Measurements from ENCODE around the gene PDZD4. TPM values are rescaled to one million over a fixed set of nuclear protein-coding genes. Genes with fewer than 3 reads are reported as not detected.

Gene PDZD4
- total RNA-seq, 1 experiment from 2014 or later, result 120 TPM

- TF ChIP-seq AR (CRISPR knock-in tag; IDR thresholded peaks at IDR 0.05), result no peak
- TF ChIP-seq ATF1 (CRISPR knock-in tag; IDR thresholded peaks at IDR 0.05), result no peak
- no peak for TF ChIP-seq TEAD1 (CRISPR knock-in tag; IDR thresholded peaks at IDR 0.05)
- TF ChIP-seq ZNF532 (CRISPR knock-in tag; IDR thresholded peaks at IDR 0.05; ENCODE audit: borderline replicate concordance), result no peak
- no peak for TF ChIP-seq MAX (CRISPR knock-in tag; IDR thresholded peaks at IDR 0.05)
- no peak for TF ChIP-seq E2F1 (CRISPR knock-in tag; IDR thresholded peaks at IDR 0.05)
- no peak for TF ChIP-seq CTCF (IDR thresholded peaks at IDR 0.05)
Measured at GRCh38 chrX:153830640-153831428, 490 bp upstream of the PDZD4 start (continued).

GRCh38 chrX:153829549-153829798 lies 870 bp downstream of the PDZD4 start:
- Mint-ChIP-seq H3K4me3 (peak overlapping the region; percentile 75), H3K27me3 (ENCODE audit: low read depth) (peaks cover 3% of the 10 kb centered on the region; the same call in 1 of the 2 replicates), H3K36me3 (peaks cover 7% of the 10 kb centered on the region; the same call in 1 of the 2 replicates), H3K9me3 (no peaks in the 10 kb centered on the region), H3K4me1 (peaks cover 45% of the 10 kb centered on the region), H3K27ac (no peak overlapping the region)
- DNase-seq (ENCODE audit: low spot score) (no peak), ATAC-seq (no peak)
- CTCF ChIA-PET, result interaction anchor here (0.9 to 1.8 kb wide), 2 partner anchors 11 to 118 kb away, joined by 4 to 5 read pairs; no protein-coding TSS in a partner anchor
- POLR2A ChIA-PET, result interaction anchor here (0.7 kb wide), 1 partner anchor 96 kb away, joined by 3 read pairs; the partner anchor contains the start of gene ARHGAP4
- TF ChIP-seq ATF6 (CRISPR knock-in tag; IDR thresholded peaks at IDR 0.05) (no peak), GRHL2 (CRISPR knock-in tag; IDR thresholded peaks at IDR 0.05; ENCODE audit: insufficient replicate concordance, severe bottlenecking) (no peak), HMGXB4 (CRISPR knock-in tag; IDR thresholded peaks at IDR 0.05) (no peak), IRF2 (CRISPR knock-in tag; IDR thresholded peaks at IDR 0.05; ENCODE audit: borderline replicate concordance, low read depth) (no peak), ZNF281 (CRISPR knock-in tag; IDR thresholded peaks at IDR 0.05) (no peak), GTF2I (CRISPR knock-in tag; conservative IDR thresholded peaks at IDR 0.05) (no peak), NR2C2 (CRISPR knock-in tag; IDR thresholded peaks at IDR 0.05) (no peak), ELF4 (CRISPR knock-in tag; IDR thresholded peaks at IDR 0.05; ENCODE audit: low read depth) (no peak), CBFB (CRISPR knock-in tag; IDR thresholded peaks at IDR 0.05; ENCODE audit: low read depth) (no peak), NR3C1 (CRISPR knock-in tag; conservative IDR thresholded peaks at IDR 0.05; ENCODE audit: low read depth) (no peak)

Data from WTC11 (cell line).